ENCODE data around the gene AZIN2. TPM values are rescaled to one million over a fixed set of nuclear protein-coding genes. Genes with fewer than 3 reads are reported as not detected.

Gene AZIN2
- total RNA-seq, 1 experiment from 2014 or later = 7.3 TPM

DNA sequence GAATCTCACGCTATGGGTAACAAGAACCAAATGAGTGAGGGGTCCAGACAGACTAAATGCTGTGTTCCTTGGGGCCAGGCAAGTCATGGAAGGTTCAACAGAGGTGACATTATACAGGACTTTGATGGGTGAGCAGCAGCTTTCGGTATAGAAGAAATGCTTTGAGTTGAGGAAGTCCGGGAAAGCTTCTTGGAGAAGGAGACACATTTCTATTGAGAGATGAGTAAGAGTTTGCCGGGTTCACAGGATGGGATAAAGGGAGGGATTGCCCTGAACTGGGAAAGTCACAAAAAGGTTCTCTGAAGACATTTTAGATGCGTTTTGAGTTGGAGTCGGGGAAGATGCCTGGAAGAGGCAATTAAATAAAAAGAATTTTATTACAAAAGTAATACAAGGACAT lies 580 bp upstream of the AZIN2 start:
- Histone ChIP-seq H3F3A (ENCODE audit: insufficient read depth, low read depth) (no peaks in the 10 kb centered on the region), H3K9me3 (ENCODE audit: insufficient read depth, low read depth) (no peaks in the 10 kb centered on the region), H3K9me2 (ENCODE audit: insufficient read depth) (no peaks in the 10 kb centered on the region), H4K20me1 (ENCODE audit: insufficient read depth) (no peaks in the 10 kb centered on the region), H2AFZ (peak overlapping the region; percentile 85), H3K36me3 (ENCODE audit: low read depth) (no peaks in the 10 kb centered on the region), H3K4me2 (peak overlapping the region; percentile 80), H3K4me1 (replicated peaks; ENCODE audit: insufficient read depth) (peaks cover 9% of the 10 kb centered on the region), H3K27ac (no peak overlapping the region), H3K27me3 (ENCODE audit: insufficient read depth, low read depth) (no peaks in the 10 kb centered on the region), H3K79me2 (ENCODE audit: low read depth) (no peaks in the 10 kb centered on the region), H3K4me3 (peak overlapping the region; percentile 66)
- ChIA-PET POLR2A (ENCODE audit: unreplicated experiment) (interaction anchor here (0.7 kb wide), 1 partner anchor 351 kb away, joined by 7 read pairs; no protein-coding TSS in a partner anchor), CTCF (interaction anchor here (1.0 kb wide), 2 partner anchors 18 to 368 kb away, joined by 3 to 4 read pairs; no protein-coding TSS in a partner anchor)
- DNase-seq = no peak
- intact Hi-C loops (cut with micrococcal nuclease; ENCODE audit: unreplicated experiment) = loop anchor here (5.0 to 10.0 kb wide), 2 partner anchors 148 to 366 kb away; no protein-coding TSS in a partner anchor
- BruUV-seq (replicated peaks) = TSS peak; percentile 81
- TF ChIP-seq EZH2 (IDR thresholded peaks at IDR 0.05; ENCODE audit: low read depth) = no peak
- TF ChIP-seq, protein P1, sequence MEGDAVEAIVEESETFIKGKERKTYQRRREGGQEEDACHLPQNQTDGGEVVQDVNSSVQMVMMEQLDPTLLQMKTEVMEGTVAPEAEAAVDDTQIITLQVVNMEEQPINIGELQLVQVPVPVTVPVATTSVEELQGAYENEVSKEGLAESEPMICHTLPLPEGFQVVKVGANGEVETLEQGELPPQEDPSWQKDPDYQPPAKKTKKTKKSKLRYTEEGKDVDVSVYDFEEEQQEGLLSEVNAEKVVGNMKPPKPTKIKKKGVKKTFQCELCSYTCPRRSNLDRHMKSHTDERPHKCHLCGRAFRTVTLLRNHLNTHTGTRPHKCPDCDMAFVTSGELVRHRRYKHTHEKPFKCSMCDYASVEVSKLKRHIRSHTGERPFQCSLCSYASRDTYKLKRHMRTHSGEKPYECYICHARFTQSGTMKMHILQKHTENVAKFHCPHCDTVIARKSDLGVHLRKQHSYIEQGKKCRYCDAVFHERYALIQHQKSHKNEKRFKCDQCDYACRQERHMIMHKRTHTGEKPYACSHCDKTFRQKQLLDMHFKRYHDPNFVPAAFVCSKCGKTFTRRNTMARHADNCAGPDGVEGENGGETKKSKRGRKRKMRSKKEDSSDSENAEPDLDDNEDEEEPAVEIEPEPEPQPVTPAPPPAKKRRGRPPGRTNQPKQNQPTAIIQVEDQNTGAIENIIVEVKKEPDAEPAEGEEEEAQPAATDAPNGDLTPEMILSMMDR (conservative IDR thresholded peaks at IDR 0.05) = no peak

DNA sequence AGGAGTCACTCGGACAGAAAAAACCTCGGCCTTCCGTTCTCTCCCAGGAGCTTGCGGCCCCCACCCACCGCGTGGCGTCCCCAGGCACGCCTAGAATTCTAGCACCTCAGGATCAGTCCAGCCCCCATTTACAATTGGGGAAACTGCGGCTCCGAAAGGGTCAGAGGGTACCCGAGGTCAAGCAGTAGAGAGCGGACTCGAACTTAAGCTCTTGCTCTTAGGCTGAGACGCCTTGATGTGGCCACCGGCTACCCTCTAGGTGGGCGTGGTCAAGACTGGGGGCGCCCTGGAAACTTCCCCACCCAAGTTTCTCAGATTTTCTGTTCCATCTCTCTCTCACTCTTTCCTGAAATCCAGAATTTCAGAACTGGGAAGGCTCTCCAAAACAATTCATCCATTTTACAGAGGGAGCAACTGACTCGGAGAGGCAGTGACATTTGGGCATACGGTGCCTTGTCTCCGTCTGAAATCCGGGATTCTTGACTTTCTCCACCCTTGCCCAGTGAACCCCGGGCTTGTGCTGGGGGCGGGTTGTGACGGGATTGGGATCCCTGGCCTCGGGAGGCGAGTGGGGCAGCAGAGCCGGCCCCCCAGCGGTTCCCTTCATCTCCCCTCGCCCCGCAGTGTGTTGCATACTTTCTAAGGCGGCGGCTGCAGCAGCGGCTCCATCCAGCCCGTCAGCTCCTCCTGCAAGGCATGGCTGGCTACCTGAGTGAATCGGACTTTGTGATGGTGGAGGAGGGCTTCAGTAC lies 777 bp downstream of the AZIN2 start:
- H3F3A ChIP-seq (ENCODE audit: insufficient read depth, low read depth) = no peaks in the 10 kb centered on the region
- no peaks in the 10 kb centered on the region for H3K27me3 ChIP-seq (ENCODE audit: insufficient read depth, low read depth)
- H3K4me3 ChIP-seq = peak overlapping the region; percentile 66
- peaks cover 9% of the 10 kb centered on the region for H3K4me1 ChIP-seq (replicated peaks; ENCODE audit: insufficient read depth)
- TF ChIP-seq, protein P1 (conservative IDR thresholded peaks at IDR 0.05) = no peak
- TF ChIP-seq EZH2 (IDR thresholded peaks at IDR 0.05; ENCODE audit: low read depth) = no peak
- ChIA-PET POLR2A (ENCODE audit: unreplicated experiment) (no interaction called here), CTCF (no interaction called here)
- H3K36me3 ChIP-seq (ENCODE audit: low read depth) = no peaks in the 10 kb centered on the region
- H2AFZ ChIP-seq = peak overlapping the region; percentile 85
- intact Hi-C loops (cut with micrococcal nuclease; ENCODE audit: unreplicated experiment) = loop anchor here (5.0 to 10.0 kb wide), 2 partner anchors 149 to 367 kb away; no protein-coding TSS in a partner anchor
- H3K9me3 ChIP-seq (ENCODE audit: insufficient read depth, low read depth) = no peaks in the 10 kb centered on the region
- no peak overlapping the region for H3K27ac ChIP-seq
- no peaks in the 10 kb centered on the region for H3K79me2 ChIP-seq (ENCODE audit: low read depth)
- H3K9me2 ChIP-seq (ENCODE audit: insufficient read depth) = no peaks in the 10 kb centered on the region
- peak overlapping the region; percentile 80 for H3K4me2 ChIP-seq
- H4K20me1 ChIP-seq (ENCODE audit: insufficient read depth) = no peaks in the 10 kb centered on the region
- no peak for DNase-seq
- BruUV-seq (replicated peaks) = no TSS peak

DNA sequence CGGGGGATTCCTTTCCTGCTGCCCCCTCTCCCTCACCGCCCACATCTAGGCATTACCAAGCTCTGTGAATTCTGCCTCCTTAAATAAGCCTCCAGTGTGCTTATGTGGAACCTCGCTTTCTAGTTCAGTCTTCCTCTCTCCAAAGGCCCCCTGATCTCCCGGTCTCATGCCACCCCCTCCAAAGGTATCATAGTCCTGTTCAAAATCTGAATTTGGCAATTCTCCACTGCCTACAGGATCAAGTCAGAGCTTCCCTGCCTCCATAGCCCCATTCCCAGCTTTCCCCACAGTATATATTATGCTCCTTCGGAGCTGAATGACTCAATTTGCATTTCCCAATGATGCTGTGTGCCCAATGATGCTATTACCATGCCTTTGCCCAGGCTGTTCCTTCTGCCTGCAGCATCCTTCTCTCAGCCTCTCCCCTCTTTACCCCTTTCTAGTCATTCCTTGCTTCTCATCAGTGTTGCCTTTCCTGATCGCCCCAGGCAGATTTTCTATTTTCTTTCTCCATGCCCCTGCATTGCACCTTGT lies 1.7 kb downstream of the AZIN2 start:
- no peak overlapping the region for H3K27ac ChIP-seq
- H3K27me3 ChIP-seq (ENCODE audit: insufficient read depth, low read depth) = no peaks in the 10 kb centered on the region
- no TSS peak for BruUV-seq (replicated peaks)
- no peak overlapping the region for H3K4me3 ChIP-seq
- H3F3A ChIP-seq (ENCODE audit: insufficient read depth, low read depth) = no peaks in the 10 kb centered on the region
- no peak overlapping the region for H2AFZ ChIP-seq
- no peaks in the 10 kb centered on the region for H3K9me3 ChIP-seq (ENCODE audit: insufficient read depth, low read depth)
- no peak for DNase-seq
- POLR2A ChIA-PET (ENCODE audit: unreplicated experiment) = no interaction called here
- no peak for TF ChIP-seq EZH2 (IDR thresholded peaks at IDR 0.05; ENCODE audit: low read depth)
- TF ChIP-seq, protein P1 (conservative IDR thresholded peaks at IDR 0.05) = no peak
- H3K9me2 ChIP-seq (ENCODE audit: insufficient read depth) = no peaks in the 10 kb centered on the region
- no peaks in the 10 kb centered on the region for H3K79me2 ChIP-seq (ENCODE audit: low read depth)
- H3K4me1 ChIP-seq (replicated peaks; ENCODE audit: insufficient read depth) = peaks cover 9% of the 10 kb centered on the region
- H3K36me3 ChIP-seq (ENCODE audit: low read depth) = no peaks in the 10 kb centered on the region
- no peaks in the 10 kb centered on the region for H4K20me1 ChIP-seq (ENCODE audit: insufficient read depth)
- CTCF ChIA-PET = interaction anchor here (0.9 kb wide), 1 partner anchor 121 kb away, joined by 5 read pairs; no protein-coding TSS in a partner anchor
- intact Hi-C loops (cut with micrococcal nuclease; ENCODE audit: unreplicated experiment) = loop anchor here (5.0 to 10.0 kb wide), 2 partner anchors 150 to 368 kb away; no protein-coding TSS in a partner anchor
- H3K4me2 ChIP-seq = no peak overlapping the region

All from PC-9 (cell line).